IMR-90 (cell line): ENCODE results near the gene CYFIP1. TPM values are rescaled to one million over a fixed set of nuclear protein-coding genes. Genes with fewer than 3 reads are reported as not detected.

ENCODE experiments used
- ATAC-seq: fragments of 200-7000 bp; cut with Tn5 transposase; 2 replicates; pipeline ENCODE4 v1.9.1; 2020; ENCODE audit warnings: low read depth, mild to moderate bottlenecking, moderate library complexity
- BruUV-seq: library from RNA; stranded (reverse); fragments of 400-500 nt; replicated peaks from 2 replicates; lab custom pipeline; 2021; lab: Mats Ljungman, UMichigan
- CTCF ChIA-PET: fragments of 300-600 bp; formaldehyde crosslinking; extraction: SDS; loops from one replicate; lab custom pipeline; 2021; ENCODE audit warnings: antibody characterized with exemption; lab: Yijun Ruan, JAX
- POLR2A ChIA-PET: fragments of 300-600 bp; sonication (Branson Sonifier 250); formaldehyde crosslinking; loops from one replicate; lab custom pipeline; 2022; ENCODE audit warnings: antibody characterized with exemption; ENCODE audit not compliant: unreplicated experiment; lab: Charles Lee
- DNase-seq: peaks from one replicate; pipeline ENCODE4 v3.0.0; 2013
- H2AFZ ChIP-seq: replicated peaks from 2 replicates; pipeline ENCODE3; 2013; ENCODE audit warnings: low read length, mild to moderate bottlenecking; ENCODE audit not compliant: poor library complexity
- H2AK5ac ChIP-seq: 2 replicates; pipeline ENCODE4 v1.6.1; 2013; ENCODE audit warnings: low read depth, low read length, inconsistent platforms
- H2AK9ac ChIP-seq: replicated peaks from 2 replicates; pipeline ENCODE3; 2013; ENCODE audit warnings: mild to moderate bottlenecking, low read depth, low read length, moderate library complexity; ENCODE audit not compliant: poor library complexity
- H2BK120ac ChIP-seq: 2 replicates; pipeline ENCODE4 v1.6.1; 2013; ENCODE audit warnings: low read depth, low read length, inconsistent platforms
- H2BK15ac ChIP-seq: 3 replicates; pipeline ENCODE4 v1.6.1; 2013; ENCODE audit warnings: low read depth, low read length, inconsistent platforms
- H2BK20ac ChIP-seq: 2 replicates; pipeline ENCODE4 v1.6.1; 2013; ENCODE audit warnings: low read depth, mild to moderate bottlenecking, inconsistent platforms, low read length, moderate library complexity
- H2BK5ac ChIP-seq: 2 replicates; pipeline ENCODE4 v1.6.1; 2013; ENCODE audit warnings: mild to moderate bottlenecking, low read depth, low read length, inconsistent platforms; ENCODE audit not compliant: poor library complexity, severe bottlenecking
- H3K14ac ChIP-seq: replicated peaks from 2 replicates; pipeline ENCODE4 v1.6.1; 2013; ENCODE audit warnings: low read depth, low read length, inconsistent platforms
- H3K18ac ChIP-seq: 2 replicates; pipeline ENCODE4 v1.6.1; 2013; ENCODE audit warnings: low read depth, low read length, control low read depth
- H3K23ac ChIP-seq: 2 replicates; pipeline ENCODE4 v1.6.1; 2013; ENCODE audit warnings: low read depth, low read length, inconsistent platforms
- H3K27ac ChIP-seq: 2 replicates; pipeline ENCODE4 v1.5.1; 2013; ENCODE audit warnings: mild to moderate bottlenecking, control low read depth, low read length; ENCODE audit not compliant: insufficient read depth
- H3K27me3 ChIP-seq: 2 replicates; pipeline ENCODE4 v1.6.1; 2013; ENCODE audit warnings: low read length; ENCODE audit not compliant: control insufficient read depth, insufficient read depth
- H3K36me3 ChIP-seq: 2 replicates; pipeline ENCODE4 v1.6.1; 2013; ENCODE audit warnings: low read length, mixed read lengths; ENCODE audit not compliant: control insufficient read depth, insufficient read depth
- H3K4ac ChIP-seq: 2 replicates; pipeline ENCODE4 v1.6.1; 2013; ENCODE audit warnings: low read depth, low read length, inconsistent platforms
- H3K4me1 ChIP-seq: 2 replicates; pipeline ENCODE4 v1.6.1; 2013; ENCODE audit warnings: low read length, mixed read lengths; ENCODE audit not compliant: control insufficient read depth, insufficient read depth
- H3K4me2 ChIP-seq: 2 replicates; pipeline ENCODE4 v1.6.1; 2013; ENCODE audit warnings: low read depth, mild to moderate bottlenecking, control low read depth, low read length, moderate library complexity
- H3K4me3 ChIP-seq: 2 replicates; pipeline ENCODE4 v1.5.1; 2013; ENCODE audit warnings: low read depth, mild to moderate bottlenecking, control low read depth, low read length, moderate library complexity; ENCODE audit not compliant: insufficient read depth
- H3K56ac ChIP-seq: 2 replicates; pipeline ENCODE4 v1.6.1; 2013; ENCODE audit warnings: low read length, inconsistent platforms; ENCODE audit not compliant: insufficient read depth; ENCODE audit errors: extremely low read depth
- H3K79me1 ChIP-seq, 2 experiments: 2 replicates each; pipeline ENCODE4 v1.6.1; 2013; ENCODE audit warnings: low read length in 2 of 2, inconsistent platforms in 1 of 2, low read depth in 1 of 2
- H3K9ac ChIP-seq: 2 replicates; pipeline ENCODE4 v1.6.1; 2013; ENCODE audit warnings: low read depth, low read length, control low read depth
- H3K9me1 ChIP-seq: 2 replicates; pipeline ENCODE4 v1.6.1; 2013; ENCODE audit warnings: low read length, inconsistent platforms; ENCODE audit not compliant: insufficient read depth
- H3K9me3 ChIP-seq: 2 replicates; pipeline ENCODE4 v1.6.1; 2013; ENCODE audit warnings: low read length; ENCODE audit not compliant: control insufficient read depth, insufficient read depth
- H4K20me1 ChIP-seq: 2 replicates; pipeline ENCODE4 v1.6.1; 2013; ENCODE audit warnings: low read length, inconsistent platforms; ENCODE audit not compliant: insufficient read depth
- H4K5ac ChIP-seq: 2 replicates; pipeline ENCODE4 v1.6.1; 2013; ENCODE audit warnings: mild to moderate bottlenecking, low read depth, low read length, control low read depth
- H4K8ac ChIP-seq, 2 experiments: 2 replicates each; pipeline ENCODE4 v1.6.1; 2013; ENCODE audit warnings: low read depth in 2 of 2, low read length in 2 of 2, control low read depth in 1 of 2, inconsistent platforms in 1 of 2
- H4K91ac ChIP-seq: 2 replicates; pipeline ENCODE4 v1.6.1; 2013; ENCODE audit warnings: low read depth, low read length, inconsistent platforms; ENCODE audit not compliant: insufficient read depth
- BHLHE40 ChIP-seq: fragments of 150-350 bp; IDR thresholded peaks from 2 replicates; pipeline ENCODE4 v1.6.1; 2016; ENCODE audit warnings: mild to moderate bottlenecking, low read depth, low read length
- CEBPB ChIP-seq: IDR thresholded peaks from 2 replicates; pipeline ENCODE4 v1.6.1; 2012; ENCODE audit warnings: low read depth, low read length, improper control_type of control experiment
- CHD1 ChIP-seq: IDR thresholded peaks from 2 replicates; pipeline ENCODE4 v1.6.1; 2012; ENCODE audit warnings: low read depth, low read length, improper control_type of control experiment
- ELK1 ChIP-seq: fragments of 150-350 bp; IDR thresholded peaks from 2 replicates; pipeline ENCODE4 v1.6.1; 2016; ENCODE audit warnings: low read depth, mild to moderate bottlenecking, low read length, moderate library complexity, borderline replicate concordance
- FOS ChIP-seq: fragments of 150-350 bp; IDR thresholded peaks from 2 replicates; pipeline ENCODE4 v1.6.1; 2016; ENCODE audit warnings: low read depth, low read length
- MAFK ChIP-seq: IDR thresholded peaks from 2 replicates; pipeline ENCODE4 v1.6.1; 2012; ENCODE audit warnings: low read depth, low read length, improper control_type of control experiment
- MAZ ChIP-seq: IDR thresholded peaks from 2 replicates; pipeline ENCODE4 v1.6.1; 2012; ENCODE audit warnings: low read depth, mild to moderate bottlenecking, low read length, improper control_type of control experiment, moderate library complexity, borderline replicate concordance
- MXI1 ChIP-seq: IDR thresholded peaks from 2 replicates; pipeline ENCODE4 v1.6.1; 2012; ENCODE audit warnings: low read depth, mild to moderate bottlenecking, low read length, moderate library complexity, borderline replicate concordance
- NFE2L2 ChIP-seq: fragments of 150-350 bp; IDR thresholded peaks from 2 replicates; pipeline ENCODE4 v1.6.1; 2016; ENCODE audit warnings: low read depth, mild to moderate bottlenecking, low read length
- POLR2A ChIP-seq: IDR thresholded peaks from 2 replicates; pipeline ENCODE4 v1.6.1; 2012; ENCODE audit warnings: mild to moderate bottlenecking, low read depth, low read length
- RAD21 ChIP-seq: IDR thresholded peaks from 2 replicates; pipeline ENCODE4 v1.6.1; 2012; ENCODE audit warnings: low read length, improper control_type of control experiment
- RCOR1 ChIP-seq: IDR thresholded peaks from 2 replicates; pipeline ENCODE4 v1.6.1; 2012; ENCODE audit warnings: mild to moderate bottlenecking, low read length, improper control_type of control experiment; ENCODE audit not compliant: insufficient replicate concordance
- RFX5 ChIP-seq: IDR thresholded peaks from 2 replicates; pipeline ENCODE4 v1.8.0; 2012; ENCODE audit warnings: low read depth, mild to moderate bottlenecking, low read length, moderate library complexity
- SMC3 ChIP-seq: fragments of 150-350 bp; IDR thresholded peaks from 2 replicates; pipeline ENCODE4 v1.6.1; 2016; ENCODE audit warnings: low read depth, mild to moderate bottlenecking, antibody characterized with exemption, low read length, moderate library complexity
- USF2 ChIP-seq: fragments of 150-350 bp; IDR thresholded peaks from 2 replicates; pipeline ENCODE4 v1.6.1; 2017; ENCODE audit warnings: mild to moderate bottlenecking, antibody characterized with exemption, low read length, low read depth
- WGBS, 2 experiments: methylation state at CpG; one replicate each; pipeline versions ENCODE4 v1.1.5 to v1.1.7; 2013; ENCODE audit warnings: missing lambda C conversion rate in 2 of 2; ENCODE audit not compliant: insufficient read length in 1 of 2; ENCODE audit errors: extremely low coverage in 2 of 2; 5-methylcytosine and 5-hydroxymethylcytosine counted together
- dilution Hi-C: fragments of 300-500 bp; cut with HindIII; formaldehyde crosslinking; loops from one replicate; pipeline ENCODE4 v1.14.3; 2018; ENCODE audit warnings: low sequenced_read_pairs; ENCODE audit not compliant: unreplicated experiment
- in situ Hi-C: fragments of 300-500 bp; cut with MboI; formaldehyde crosslinking; loops from 3 replicates; pipeline ENCODE4 v1.14.3; 2019; ENCODE audit warnings: low sequenced_read_pairs, inconsistent platforms, mixed read lengths
- intact Hi-C: fragments of 100-400 bp; cut with micrococcal nuclease; formaldehyde crosslinking; loops from 2 replicates; pipeline ENCODE4 v1.10.0; 2022
- polyA plus RNA-seq, 3 experiments: library from polyadenylated mRNA; depleted of rRNA; stranded (reverse); fragments of >200 nt; gene quantifications; 2 replicates each; pipeline ENCODE4 v1.2.3, GENCODE V29; 2012; ENCODE audit warnings: low replicate concordance in 1 of 3
- total RNA-seq: library from RNA; depleted of rRNA; stranded (reverse); fragments of >200 nt; gene quantifications from 2 replicates; pipeline ENCODE4 v1.2.3, GENCODE V29; 2012

The CYFIP1 gene
- total and polyA plus RNA-seq, 2 of the 4 experiments (the other 2 are of a cell fraction), result 58.4 to 163 TPM

- Histone ChIP-seq H3K4ac (no peak overlapping the region), H2BK20ac (no peak overlapping the region), H3K56ac (no peak overlapping the region), H3K36me3 (peaks cover 3% of the 10 kb centered on the region), H3K79me1 (peaks cover 21 to 61% of the 10 kb centered on the region in 2 experiments), H3K4me3 (no peak overlapping the region), H4K8ac (no peak overlapping the region), H3K27ac (no peak overlapping the region), H2AK9ac (no peak overlapping the region), H4K20me1 (peaks cover 88% of the 10 kb centered on the region), H4K5ac (no peak overlapping the region), H3K14ac (no peak overlapping the region), H3K9me3 (no peaks in the 10 kb centered on the region), H2AFZ (no peak overlapping the region), H3K23ac (no peak overlapping the region), H4K91ac (no peak overlapping the region), H2BK5ac (no peak overlapping the region), H2BK120ac (no peak overlapping the region), H3K18ac (no peak overlapping the region), H2BK15ac (no peak overlapping the region), H2AK5ac (no peak overlapping the region), H3K9ac (no peak overlapping the region), H3K27me3 (no peaks in the 10 kb centered on the region), H3K9me1 (peaks cover 20% of the 10 kb centered on the region), H3K4me2 (no peak overlapping the region), H3K4me1 (peaks cover 13% of the 10 kb centered on the region)
- in situ Hi-C loops (no loop called here), dilution Hi-C loops (no loop called here), intact Hi-C loops (no loop called here)
- no CpG with 5 or more reads among the region's 3 CpGs for WGBS, 2 experiments
- ChIA-PET POLR2A (no interaction called here), CTCF (interaction anchor here (1.5 kb wide), 1 partner anchor 8 kb away, joined by 3 read pairs; no protein-coding TSS in a partner anchor)
- no peak for ATAC-seq
- DNase-seq, result no peak
- TF ChIP-seq NFE2L2 (no peak), MXI1 (no peak), USF2 (no peak), RCOR1 (no peak), SMC3 (no peak), RAD21 (no peak), RFX5 (no peak), POLR2A (no peak), ELK1 (no peak), BHLHE40 (no peak), CEBPB (no peak), FOS (no peak), MAZ (no peak), CHD1 (no peak), MAFK (no peak)
- BruUV-seq, result no TSS peak
These were observed 10.7 kb downstream of the CYFIP1 start for GRCh38 chr15:22969489-22969888.
